Neural cell (in vitro differentiated cells): ENCODE data around the gene SIGLEC12.

Experiments used
- CTCF ChIP-seq: fragments of 450-650 bp; IDR thresholded peaks from 2 replicates; pipeline ENCODE4 v1.5.1; 2014; ENCODE audit warnings: antibody characterized with exemption, mild to moderate bottlenecking, moderate library complexity; ENCODE audit not compliant: poor library complexity, severe bottlenecking
- EP300 ChIP-seq: fragments of 450-650 bp; conservative IDR thresholded peaks from 2 replicates; pipeline ENCODE4 v1.6.1; 2014; ENCODE audit warnings: antibody characterized with exemption, mild to moderate bottlenecking, moderate library complexity; ENCODE audit not compliant: poor library complexity, severe bottlenecking
- EZH2 ChIP-seq: fragments of 200-600, 300-800 bp; shearing (Covaris generic), sonication (generic); IDR thresholded peaks from 2 replicates; pipeline ENCODE4 v1.6.1; 2014; ENCODE audit warnings: antibody characterized with exemption, low read length, borderline replicate concordance, mild to moderate bottlenecking; ENCODE audit not compliant: insufficient read depth, poor library complexity, severe bottlenecking
- RAD21 ChIP-seq: fragments of 450-650 bp; conservative IDR thresholded peaks from 2 replicates; pipeline ENCODE4 v1.6.1; 2014; ENCODE audit warnings: antibody characterized with exemption, mild to moderate bottlenecking, moderate library complexity
- REST ChIP-seq: IDR thresholded peaks from 2 replicates; pipeline ENCODE4 v1.6.1; 2012; ENCODE audit warnings: borderline replicate concordance

GRCh38 chr19:51525651-51526050, 24.1 kb upstream of the SIGLEC12 start:
- TF ChIP-seq CTCF (no peak), REST (no peak), EZH2 (no peak), EP300 (no peak), RAD21 (no peak)
